HepG2 (cell line): ENCODE results near the gene CDKN2AIP. TPM values are rescaled to one million over a fixed set of nuclear protein-coding genes. Genes with fewer than 3 reads are reported as not detected.

Experiments
- ATAC-seq: fragments of 200-7000 bp; cut with Tn5 transposase; 3 replicates; pipeline ENCODE4 v1.9.1; 2020; ENCODE audit warnings: mild to moderate bottlenecking, moderate library complexity
- BruUV-seq: library from RNA; stranded (reverse); fragments of 400-500 nt; replicated peaks from 2 replicates; lab custom pipeline; 2021; lab: Mats Ljungman, UMichigan
- CTCF ChIA-PET: fragments of 300-600 bp; formaldehyde crosslinking; extraction: SDS; loops from one replicate; lab custom pipeline; 2021; ENCODE audit warnings: low total read pairs, inconsistent platforms, low intra/inter-chr PET ratio; lab: Yijun Ruan, JAX
- POLR2A ChIA-PET: fragments of 350-600 bp; sonication (Branson Sonifier 250); formaldehyde crosslinking; loops from one replicate; lab custom pipeline; 2020; ENCODE audit warnings: antibody characterized with exemption, inconsistent platforms; lab: Yijun Ruan, JAX
- DNase-seq: peaks from one replicate; pipeline ENCODE4 v3.0.0-alpha.2; 2015; ENCODE audit warnings: low spot score
- FAIRE-seq: peaks from 3 replicates; lab custom pipeline; 2011; peaks lifted over from hg19 to GRCh38; lab: Jason Lieb, UNC
- H2AFZ ChIP-seq: one replicate; pipeline ENCODE4 v1.6.1; 2011; ENCODE audit warnings: low read length, inconsistent platforms
- H3K27ac ChIP-seq: fragments of 300-600 bp; 3 replicates; pipeline ENCODE4 v1.8.0; 2011; ENCODE audit warnings: mixed run types, mild to moderate bottlenecking, mixed read lengths, low read length, inconsistent platforms; ENCODE audit not compliant: insufficient read depth; ENCODE audit errors: extremely low read length
- H3K27me3 ChIP-seq, 2 experiments: fragments of 200-600 bp in 1 of 2; 2 replicates in 1 of 2; 3 replicates in 1 of 2; pipeline versions ENCODE4 v1.6.0 to v1.8.0; 2011; ENCODE audit warnings: low read length in 2 of 2, mild to moderate bottlenecking in 2 of 2, moderate library complexity in 2 of 2, inconsistent platforms in 1 of 2; ENCODE audit not compliant: insufficient read depth in 2 of 2, control insufficient read depth in 1 of 2
- H3K36me3 ChIP-seq, 2 experiments: fragments of 200-600 bp in 1 of 2; replicated peaks in 1 of 2; 2 replicates in 1 of 2; 3 replicates in 1 of 2; pipeline versions ENCODE4 v1.5.1 to v1.8.0; 2011; ENCODE audit warnings: low read length in 2 of 2, inconsistent platforms in 1 of 2; ENCODE audit not compliant: insufficient read depth in 2 of 2, control insufficient read depth in 1 of 2
- H3K4me1 ChIP-seq: 2 replicates; pipeline ENCODE4 v1.5.1; 2012; ENCODE audit warnings: low read length, inconsistent platforms; ENCODE audit not compliant: insufficient read depth
- H3K4me2 ChIP-seq: 2 replicates; pipeline ENCODE4 v1.6.0; 2011; ENCODE audit warnings: low read depth, low read length, inconsistent platforms
- H3K4me3 ChIP-seq, 3 experiments: fragments of 200-600 bp in 1 of 3; sonication (generic), shearing (Covaris generic) in 1 of 3; replicated peaks in 1 of 3; 2 replicates each; pipeline ENCODE4 v1.5.1; 2011 to 2016; ENCODE audit warnings: low read length in 3 of 3, inconsistent platforms in 2 of 3, low read depth in 2 of 3, mild to moderate bottlenecking in 2 of 3, control low read depth in 1 of 3, mixed read lengths in 1 of 3; ENCODE audit not compliant: insufficient read depth in 1 of 3
- H3K79me2 ChIP-seq: one replicate; pipeline ENCODE4 v1.6.1; 2011; ENCODE audit warnings: low read length, inconsistent platforms; ENCODE audit not compliant: insufficient read depth
- H3K9ac ChIP-seq: 2 replicates; pipeline ENCODE4 v1.6.0; 2011; ENCODE audit warnings: mild to moderate bottlenecking, low read depth, low read length, inconsistent platforms; ENCODE audit not compliant: insufficient read depth
- H3K9me3 ChIP-seq: 2 replicates; pipeline ENCODE4 v1.5.1; 2012; ENCODE audit warnings: mild to moderate bottlenecking, low read length
- H4K20me1 ChIP-seq: 2 replicates; pipeline ENCODE4 v1.6.0; 2011; ENCODE audit warnings: inconsistent platforms, mild to moderate bottlenecking, low read length, moderate library complexity; ENCODE audit not compliant: insufficient read depth
- ARID2 ChIP-seq: sonication (generic); formaldehyde crosslinking; IDR thresholded peaks from 2 replicates; pipeline ENCODE4 v1.8.1; 2022; ENCODE audit warnings: mild to moderate bottlenecking, missing genetic modification reagents, borderline replicate concordance
- ESRRA ChIP-seq: sonication (generic); formaldehyde crosslinking; IDR thresholded peaks from 2 replicates; pipeline ENCODE4 v1.5.1; 2020; ENCODE audit warnings: mild to moderate bottlenecking, low read depth, missing genetic modification reagents
- MTA1 ChIP-seq: sonication (generic); formaldehyde crosslinking; IDR thresholded peaks from 2 replicates; pipeline ENCODE4 v1.4.0; 2020; ENCODE audit warnings: missing genetic modification reagents, mild to moderate bottlenecking, borderline replicate concordance
- SP2 ChIP-seq: sonication (generic); formaldehyde crosslinking; IDR thresholded peaks from 2 replicates; pipeline ENCODE4 v1.5.1; 2020; ENCODE audit warnings: mild to moderate bottlenecking, missing genetic modification reagents
- ZFP36L2 ChIP-seq: sonication (generic); formaldehyde crosslinking; IDR thresholded peaks from 2 replicates; pipeline ENCODE4 v1.4.0; 2020; ENCODE audit warnings: missing genetic modification reagents
- WGBS: methylation state at CpG from one replicate; pipeline ENCODE4 v1.1.6; 2017; ENCODE audit warnings: low lambda C conversion rate; 5-methylcytosine and 5-hydroxymethylcytosine counted together
- in situ Hi-C: cut with HindIII; loops from 2 replicates; pipeline ENCODE4 v1.10.0; 2017; ENCODE audit warnings: low pct_unique_long_range_greater_than_20kb; ENCODE audit not compliant: extremely low pct_ligation_motif_present
- intact Hi-C: fragments of 100-400 bp; cut with micrococcal nuclease; formaldehyde crosslinking; loops from one replicate; pipeline ENCODE4 v1.10.0; 2022; ENCODE audit not compliant: unreplicated experiment
- polyA plus RNA-seq, 8 experiments: library from polyadenylated mRNA; depleted of rRNA in 3 of 8; stranded (reverse) in 7 of 8; unstranded in 1 of 8; fragments of >200 nt; fragmentation: Illumina TruSeq in 4 of 8; extraction: Trizol in 4 of 8; gene quantifications; 2 replicates each; pipeline versions ENCODE4 v1.2.1 to v1.2.3, GENCODE V29; 2011 to 2016; ENCODE audit warnings: low read depth in 4 of 8, missing spikeins in 1 of 8, mixed read lengths in 1 of 8; ENCODE audit not compliant: insufficient read depth in 1 of 8
- total RNA-seq, 5 experiments: library from RNA; depleted of rRNA; stranded (reverse); fragments of >200 nt; fragmentation: Illumina TruSeq; extraction: Trizol; gene quantifications; 2 replicates each; pipeline ENCODE4 v1.2.3, GENCODE V29; 2016; ENCODE audit warnings: low read depth in 1 of 5
- TF ChIP-seq, protein P1 (sequence below): sonication (generic); formaldehyde crosslinking; IDR thresholded peaks from 2 replicates; pipeline ENCODE4 v1.5.1; 2020; ENCODE audit warnings: missing genetic modification reagents, mild to moderate bottlenecking, borderline replicate concordance
- TF ChIP-seq, protein P2 (sequence below): sonication (generic); formaldehyde crosslinking; IDR thresholded peaks from 2 replicates; pipeline ENCODE4 v1.9.0; 2022; ENCODE audit warnings: low read depth, missing genetic modification reagents
- TF ChIP-seq, protein P3 (sequence below): sonication (generic); formaldehyde crosslinking; IDR thresholded peaks from 2 replicates; pipeline ENCODE4 v1.4.0; 2020; ENCODE audit warnings: missing genetic modification reagents
- TF ChIP-seq, protein P4 (sequence below): sonication (generic); formaldehyde crosslinking; IDR thresholded peaks from 2 replicates; pipeline ENCODE4 v1.5.0; 2020; ENCODE audit warnings: mild to moderate bottlenecking, missing genetic modification reagents

The CDKN2AIP gene
- total and polyA plus RNA-seq, 2 of the 13 experiments (the other 11 are each of a cell fraction or from before 2014, with no cell fraction given) = 17.0 to 18.7 TPM

DNA sequence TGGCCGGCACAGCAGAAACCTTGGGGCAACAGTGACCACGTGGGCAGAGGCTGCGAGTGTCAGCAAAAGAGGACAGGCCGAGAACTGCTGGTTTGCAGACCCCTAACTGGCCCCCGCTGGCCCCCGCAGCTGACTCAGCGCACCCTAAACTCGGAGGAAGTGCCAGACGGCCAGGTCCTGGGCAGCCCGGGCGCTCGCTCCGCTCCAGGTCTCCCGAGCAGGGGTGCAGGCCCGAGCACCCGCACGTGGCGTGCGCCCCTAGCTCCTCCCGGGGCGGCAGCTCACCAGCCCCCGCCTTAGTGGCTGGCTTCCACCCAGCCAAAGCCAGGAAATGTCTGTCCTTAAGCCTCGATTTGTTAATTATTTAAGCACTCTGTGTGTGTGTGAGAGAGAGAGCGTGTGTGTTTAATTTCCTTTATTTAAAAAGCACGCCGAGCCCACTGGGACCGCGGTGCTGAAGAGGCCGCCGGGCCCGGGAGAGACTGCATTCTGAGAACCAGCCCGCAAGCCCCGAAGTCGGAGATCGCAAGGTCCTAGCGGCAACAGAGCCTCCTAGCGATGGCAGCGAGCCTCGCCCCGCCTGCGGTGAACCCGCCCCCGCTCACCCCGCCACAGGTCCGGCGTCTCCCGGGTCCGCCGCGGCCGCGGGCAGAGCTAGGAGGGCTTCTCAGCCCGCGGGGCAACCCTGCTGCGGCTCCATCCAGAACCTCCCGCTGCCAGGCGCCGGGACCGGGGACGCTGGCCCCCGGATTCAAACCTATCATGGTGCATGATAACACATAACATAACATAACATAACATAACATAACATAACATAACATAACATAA, 45.9 kb upstream of the CDKN2AIP start (continued):
- TF ChIP-seq, protein P1, sequence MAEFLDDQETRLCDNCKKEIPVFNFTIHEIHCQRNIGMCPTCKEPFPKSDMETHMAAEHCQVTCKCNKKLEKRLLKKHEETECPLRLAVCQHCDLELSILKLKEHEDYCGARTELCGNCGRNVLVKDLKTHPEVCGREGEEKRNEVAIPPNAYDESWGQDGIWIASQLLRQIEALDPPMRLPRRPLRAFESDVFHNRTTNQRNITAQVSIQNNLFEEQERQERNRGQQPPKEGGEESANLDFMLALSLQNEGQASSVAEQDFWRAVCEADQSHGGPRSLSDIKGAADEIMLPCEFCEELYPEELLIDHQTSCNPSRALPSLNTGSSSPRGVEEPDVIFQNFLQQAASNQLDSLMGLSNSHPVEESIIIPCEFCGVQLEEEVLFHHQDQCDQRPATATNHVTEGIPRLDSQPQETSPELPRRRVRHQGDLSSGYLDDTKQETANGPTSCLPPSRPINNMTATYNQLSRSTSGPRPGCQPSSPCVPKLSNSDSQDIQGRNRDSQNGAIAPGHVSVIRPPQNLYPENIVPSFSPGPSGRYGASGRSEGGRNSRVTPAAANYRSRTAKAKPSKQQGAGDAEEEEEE (CRISPR knock-in tag) = 0 out of 2 replicates have a peak, but pooled peaks have one; percentile 28
- TF ChIP-seq, protein P2, sequence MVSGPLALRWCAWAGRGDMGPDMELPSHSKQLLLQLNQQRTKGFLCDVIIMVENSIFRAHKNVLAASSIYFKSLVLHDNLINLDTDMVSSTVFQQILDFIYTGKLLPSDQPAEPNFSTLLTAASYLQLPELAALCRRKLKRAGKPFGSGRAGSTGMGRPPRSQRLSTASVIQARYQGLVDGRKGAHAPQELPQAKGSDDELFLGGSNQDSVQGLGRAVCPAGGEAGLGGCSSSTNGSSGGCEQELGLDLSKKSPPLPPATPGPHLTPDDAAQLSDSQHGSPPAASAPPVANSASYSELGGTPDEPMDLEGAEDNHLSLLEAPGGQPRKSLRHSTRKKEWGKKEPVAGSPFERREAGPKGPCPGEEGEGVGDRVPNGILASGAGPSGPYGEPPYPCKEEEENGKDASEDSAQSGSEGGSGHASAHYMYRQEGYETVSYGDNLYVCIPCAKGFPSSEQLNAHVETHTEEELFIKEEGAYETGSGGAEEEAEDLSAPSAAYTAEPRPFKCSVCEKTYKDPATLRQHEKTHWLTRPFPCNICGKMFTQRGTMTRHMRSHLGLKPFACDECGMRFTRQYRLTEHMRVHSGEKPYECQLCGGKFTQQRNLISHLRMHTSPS (CRISPR knock-in tag) = no peak
- TF ChIP-seq, protein P3, sequence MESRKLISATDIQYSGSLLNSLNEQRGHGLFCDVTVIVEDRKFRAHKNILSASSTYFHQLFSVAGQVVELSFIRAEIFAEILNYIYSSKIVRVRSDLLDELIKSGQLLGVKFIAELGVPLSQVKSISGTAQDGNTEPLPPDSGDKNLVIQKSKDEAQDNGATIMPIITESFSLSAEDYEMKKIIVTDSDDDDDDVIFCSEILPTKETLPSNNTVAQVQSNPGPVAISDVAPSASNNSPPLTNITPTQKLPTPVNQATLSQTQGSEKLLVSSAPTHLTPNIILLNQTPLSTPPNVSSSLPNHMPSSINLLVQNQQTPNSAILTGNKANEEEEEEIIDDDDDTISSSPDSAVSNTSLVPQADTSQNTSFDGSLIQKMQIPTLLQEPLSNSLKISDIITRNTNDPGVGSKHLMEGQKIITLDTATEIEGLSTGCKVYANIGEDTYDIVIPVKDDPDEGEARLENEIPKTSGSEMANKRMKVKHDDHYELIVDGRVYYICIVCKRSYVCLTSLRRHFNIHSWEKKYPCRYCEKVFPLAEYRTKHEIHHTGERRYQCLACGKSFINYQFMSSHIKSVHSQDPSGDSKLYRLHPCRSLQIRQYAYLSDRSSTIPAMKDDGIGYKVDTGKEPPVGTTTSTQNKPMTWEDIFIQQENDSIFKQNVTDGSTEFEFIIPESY = peak; percentile 36; the same call in 1 of the 2 replicates

DNA sequence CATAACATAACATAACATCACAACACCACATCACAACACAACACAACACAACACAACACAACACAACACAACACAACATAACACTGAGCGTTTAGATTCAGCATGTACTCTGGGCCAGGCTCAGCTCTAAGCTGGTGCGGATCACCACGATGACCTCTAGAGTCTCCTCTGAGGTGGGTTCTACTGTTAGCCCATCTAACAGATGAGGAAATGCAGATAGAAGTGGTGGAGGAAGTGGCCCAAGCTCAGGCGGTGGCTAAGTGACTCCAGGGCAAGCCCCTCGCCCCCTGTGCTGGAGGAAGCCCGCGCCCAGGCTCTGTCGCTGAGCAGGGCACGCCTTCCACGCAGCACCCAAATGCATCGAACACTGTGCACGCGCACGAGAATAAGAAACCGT, 45.3 kb upstream of the CDKN2AIP start:
- Histone ChIP-seq H4K20me1 (no peaks in the 10 kb centered on the region), H3K27me3 (peaks cover 3 to 32% of the 10 kb centered on the region in 2 experiments; a peak in 4 of 5 replicates), H2AFZ (no peak overlapping the region), H3K27ac (no peak overlapping the region), H3K9ac (0 out of 2 replicates have a peak overlapping the region, but pooled peaks have one; percentile 57), H3K4me1 (peaks cover 17% of the 10 kb centered on the region), H3K79me2 (no peaks in the 10 kb centered on the region), H3K9me3 (no peaks in the 10 kb centered on the region), H3K4me2 (peak overlapping the region; percentile 89), H3K36me3 (no peaks in the 10 kb centered on the region), H3K4me3 (no peak overlapping the region)
- FAIRE-seq (no peak), ATAC-seq (peak; percentile 34), DNase-seq (no peak)
- POLR2A ChIA-PET = interaction anchor here (1.4 kb wide), 1 partner anchor 45 kb away, joined by 6 read pairs; no protein-coding TSS in a partner anchor
- in situ Hi-C loops = loop anchor here (10.0 kb wide), 1 partner anchor 464 kb away; no protein-coding TSS in a partner anchor
- CTCF ChIA-PET = no interaction called here
- intact Hi-C loops = loop anchor here (5.0 kb wide), 1 partner anchor 37 kb away; no protein-coding TSS in a partner anchor
- WGBS = 85% methylated on average over 15 of the region's 15 CpGs
- no TSS peak for BruUV-seq
- 0 out of 2 replicates have a peak, but pooled peaks have one; percentile 23 for TF ChIP-seq ESRRA (CRISPR knock-in tag)
- TF ChIP-seq, protein P4, sequence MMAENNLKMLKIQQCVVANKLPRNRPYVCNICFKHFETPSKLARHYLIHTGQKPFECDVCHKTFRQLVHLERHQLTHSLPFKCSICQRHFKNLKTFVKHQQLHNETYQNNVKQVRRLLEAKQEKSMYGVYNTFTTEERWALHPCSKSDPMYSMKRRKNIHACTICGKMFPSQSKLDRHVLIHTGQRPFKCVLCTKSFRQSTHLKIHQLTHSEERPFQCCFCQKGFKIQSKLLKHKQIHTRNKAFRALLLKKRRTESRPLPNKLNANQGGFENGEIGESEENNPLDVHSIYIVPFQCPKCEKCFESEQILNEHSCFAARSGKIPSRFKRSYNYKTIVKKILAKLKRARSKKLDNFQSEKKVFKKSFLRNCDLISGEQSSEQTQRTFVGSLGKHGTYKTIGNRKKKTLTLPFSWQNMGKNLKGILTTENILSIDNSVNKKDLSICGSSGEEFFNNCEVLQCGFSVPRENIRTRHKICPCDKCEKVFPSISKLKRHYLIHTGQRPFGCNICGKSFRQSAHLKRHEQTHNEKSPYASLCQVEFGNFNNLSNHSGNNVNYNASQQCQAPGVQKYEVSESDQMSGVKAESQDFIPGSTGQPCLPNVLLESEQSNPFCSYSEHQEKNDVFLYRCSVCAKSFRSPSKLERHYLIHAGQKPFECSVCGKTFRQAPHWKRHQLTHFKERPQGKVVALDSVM (CRISPR knock-in tag) = no peak
- no peak for TF ChIP-seq MTA1
- no peak for TF ChIP-seq ZFP36L2 (CRISPR knock-in tag)
- no peak for TF ChIP-seq SP2 (CRISPR knock-in tag)
- 0 out of 2 replicates have a peak, but pooled peaks have one; percentile 40 for TF ChIP-seq ARID2
